HepG2 (cell line): ENCODE results near the gene SHANK3. TPM values are rescaled to one million over a fixed set of nuclear protein-coding genes. Genes with fewer than 3 reads are reported as not detected.

Experiments used
- CEBPB ChIP-seq: IDR thresholded peaks from 2 replicates; pipeline ENCODE4 v1.6.1; 2011; ENCODE audit warnings: low read depth, low read length, improper control_type of control experiment, borderline replicate concordance
- HMG20B ChIP-seq: conservative IDR thresholded peaks from 2 replicates; pipeline ENCODE4 v1.6.1; 2016; ENCODE audit warnings: missing genetic modification reagents, missing compliant biosample characterization
- MLLT10 ChIP-seq: sonication (generic); formaldehyde crosslinking; IDR thresholded peaks from 2 replicates; pipeline ENCODE4 v1.4.0; 2020; ENCODE audit warnings: missing genetic modification reagents
- NFKB2 ChIP-seq: sonication (generic); formaldehyde crosslinking; IDR thresholded peaks from 2 replicates; pipeline ENCODE4 v1.4.0; 2020; ENCODE audit warnings: missing genetic modification reagents, borderline replicate concordance
- NFYB ChIP-seq: sonication (generic); formaldehyde crosslinking; IDR thresholded peaks from 2 replicates; pipeline ENCODE4 v1.4.0; 2020; ENCODE audit warnings: missing genetic modification reagents
- NR1H2 ChIP-seq: sonication (generic); formaldehyde crosslinking; IDR thresholded peaks from 2 replicates; pipeline ENCODE4 v1.8.1; 2022; ENCODE audit warnings: low read depth, missing genetic modification reagents, borderline replicate concordance
- SMAD9 ChIP-seq: sonication (generic); formaldehyde crosslinking; IDR thresholded peaks from 2 replicates; pipeline ENCODE4 v1.5.1; 2020; ENCODE audit warnings: mild to moderate bottlenecking, missing genetic modification reagents
- TRAFD1 ChIP-seq: sonication (generic); formaldehyde crosslinking; IDR thresholded peaks from 2 replicates; pipeline ENCODE4 v1.5.1; 2020; ENCODE audit warnings: missing genetic modification reagents, mild to moderate bottlenecking, borderline replicate concordance
- ZMYM2 ChIP-seq: sonication (generic); formaldehyde crosslinking; IDR thresholded peaks from 2 replicates; pipeline ENCODE4 v1.8.0; 2022; ENCODE audit warnings: mild to moderate bottlenecking, missing genetic modification reagents
- ZNF12 ChIP-seq: sonication (generic); formaldehyde crosslinking; IDR thresholded peaks from 2 replicates; pipeline ENCODE4 v1.5.0; 2020; ENCODE audit warnings: missing genetic modification reagents
- ZNF574 ChIP-seq: sonication (generic); formaldehyde crosslinking; IDR thresholded peaks from 2 replicates; pipeline ENCODE4 v1.4.0; 2020; ENCODE audit warnings: missing genetic modification reagents
- ZNF644 ChIP-seq: IDR thresholded peaks from 2 replicates; pipeline ENCODE4 v1.6.1; 2016; ENCODE audit warnings: low read depth
- ZNF687 ChIP-seq: sonication (generic); formaldehyde crosslinking; IDR thresholded peaks from 2 replicates; pipeline ENCODE4 v1.5.1; 2020; ENCODE audit warnings: mild to moderate bottlenecking, missing genetic modification reagents, moderate library complexity
- polyA plus RNA-seq, 8 experiments: library from polyadenylated mRNA; depleted of rRNA in 3 of 8; stranded (reverse) in 7 of 8; unstranded in 1 of 8; fragments of >200 nt; fragmentation: Illumina TruSeq in 4 of 8; extraction: Trizol in 4 of 8; gene quantifications; 2 replicates each; pipeline versions ENCODE4 v1.2.1 to v1.2.3, GENCODE V29; 2011 to 2016; ENCODE audit warnings: low read depth in 4 of 8, missing spikeins in 1 of 8, mixed read lengths in 1 of 8; ENCODE audit not compliant: insufficient read depth in 1 of 8
- total RNA-seq, 5 experiments: library from RNA; depleted of rRNA; stranded (reverse); fragments of >200 nt; fragmentation: Illumina TruSeq; extraction: Trizol; gene quantifications; 2 replicates each; pipeline ENCODE4 v1.2.3, GENCODE V29; 2016; ENCODE audit warnings: low read depth in 1 of 5
- TF ChIP-seq, protein P1 (sequence below): sonication (generic); formaldehyde crosslinking; IDR thresholded peaks from 2 replicates; pipeline ENCODE4 v1.8.0; 2022; ENCODE audit warnings: mild to moderate bottlenecking, missing genetic modification reagents; ENCODE audit not compliant: insufficient replicate concordance
- TF ChIP-seq, protein P2 (sequence below): sonication (generic); formaldehyde crosslinking; IDR thresholded peaks from 2 replicates; pipeline ENCODE4 v1.4.0; 2020; ENCODE audit warnings: mild to moderate bottlenecking, missing genetic modification reagents
- TF ChIP-seq, protein P3 (sequence below): sonication (generic); formaldehyde crosslinking; IDR thresholded peaks from 2 replicates; pipeline ENCODE4 v1.8.1; 2022; ENCODE audit warnings: mild to moderate bottlenecking, missing genetic modification reagents

SHANK3 gene
- total and polyA plus RNA-seq, 2 of the 13 experiments (the other 11 are each of a cell fraction or from before 2014, with no cell fraction given), result 2.9 to 4.6 TPM

- TF ChIP-seq, protein P1, sequence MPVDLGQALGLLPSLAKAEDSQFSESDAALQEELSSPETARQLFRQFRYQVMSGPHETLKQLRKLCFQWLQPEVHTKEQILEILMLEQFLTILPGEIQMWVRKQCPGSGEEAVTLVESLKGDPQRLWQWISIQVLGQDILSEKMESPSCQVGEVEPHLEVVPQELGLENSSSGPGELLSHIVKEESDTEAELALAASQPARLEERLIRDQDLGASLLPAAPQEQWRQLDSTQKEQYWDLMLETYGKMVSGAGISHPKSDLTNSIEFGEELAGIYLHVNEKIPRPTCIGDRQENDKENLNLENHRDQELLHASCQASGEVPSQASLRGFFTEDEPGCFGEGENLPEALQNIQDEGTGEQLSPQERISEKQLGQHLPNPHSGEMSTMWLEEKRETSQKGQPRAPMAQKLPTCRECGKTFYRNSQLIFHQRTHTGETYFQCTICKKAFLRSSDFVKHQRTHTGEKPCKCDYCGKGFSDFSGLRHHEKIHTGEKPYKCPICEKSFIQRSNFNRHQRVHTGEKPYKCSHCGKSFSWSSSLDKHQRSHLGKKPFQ (CRISPR knock-in tag), result no peak
- TF ChIP-seq, protein P2, sequence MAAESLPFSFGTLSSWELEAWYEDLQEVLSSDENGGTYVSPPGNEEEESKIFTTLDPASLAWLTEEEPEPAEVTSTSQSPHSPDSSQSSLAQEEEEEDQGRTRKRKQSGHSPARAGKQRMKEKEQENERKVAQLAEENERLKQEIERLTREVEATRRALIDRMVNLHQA, result no peak
- TF ChIP-seq ZNF644 (CRISPR knock-in tag), result peak; percentile 80
- TF ChIP-seq ZNF687 (CRISPR knock-in tag), result peak; percentile 93
- TF ChIP-seq TRAFD1 (CRISPR knock-in tag), result no peak
- TF ChIP-seq ZNF12 (CRISPR knock-in tag), result 0 out of 2 replicates have a peak, but pooled peaks have one; percentile 12
- TF ChIP-seq, protein P3, sequence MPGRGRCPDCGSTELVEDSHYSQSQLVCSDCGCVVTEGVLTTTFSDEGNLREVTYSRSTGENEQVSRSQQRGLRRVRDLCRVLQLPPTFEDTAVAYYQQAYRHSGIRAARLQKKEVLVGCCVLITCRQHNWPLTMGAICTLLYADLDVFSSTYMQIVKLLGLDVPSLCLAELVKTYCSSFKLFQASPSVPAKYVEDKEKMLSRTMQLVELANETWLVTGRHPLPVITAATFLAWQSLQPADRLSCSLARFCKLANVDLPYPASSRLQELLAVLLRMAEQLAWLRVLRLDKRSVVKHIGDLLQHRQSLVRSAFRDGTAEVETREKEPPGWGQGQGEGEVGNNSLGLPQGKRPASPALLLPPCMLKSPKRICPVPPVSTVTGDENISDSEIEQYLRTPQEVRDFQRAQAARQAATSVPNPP, result no peak
- TF ChIP-seq NR1H2 (CRISPR knock-in tag), result no peak
- TF ChIP-seq NFKB2 (CRISPR knock-in tag), result 0 out of 2 replicates have a peak, but pooled peaks have one; percentile 31
- TF ChIP-seq ZNF574 (CRISPR knock-in tag), result peak; percentile 66
- TF ChIP-seq SMAD9 (CRISPR knock-in tag), result no peak; the same call in 1 of the 2 replicates
- TF ChIP-seq ZMYM2 (CRISPR knock-in tag), result 0 out of 2 replicates have a peak, but pooled peaks have one; percentile 24
- no peak for TF ChIP-seq MLLT10 (CRISPR knock-in tag)
- TF ChIP-seq HMG20B (CRISPR knock-in tag), result 0 out of 2 replicates have a peak, but pooled peaks have one; percentile 43
- no peak for TF ChIP-seq NFYB (CRISPR knock-in tag)
- TF ChIP-seq CEBPB, result peak; percentile 95
Measured at GRCh38 chr22:50700387-50701075, 27.9 kb downstream of the SHANK3 start (continued).
